ENCODE data around the gene ESYT3.
A peak's percentile ranks its signal among the peaks of the same experiment; 100 is the strongest.

ESYT3 gene

DNA sequence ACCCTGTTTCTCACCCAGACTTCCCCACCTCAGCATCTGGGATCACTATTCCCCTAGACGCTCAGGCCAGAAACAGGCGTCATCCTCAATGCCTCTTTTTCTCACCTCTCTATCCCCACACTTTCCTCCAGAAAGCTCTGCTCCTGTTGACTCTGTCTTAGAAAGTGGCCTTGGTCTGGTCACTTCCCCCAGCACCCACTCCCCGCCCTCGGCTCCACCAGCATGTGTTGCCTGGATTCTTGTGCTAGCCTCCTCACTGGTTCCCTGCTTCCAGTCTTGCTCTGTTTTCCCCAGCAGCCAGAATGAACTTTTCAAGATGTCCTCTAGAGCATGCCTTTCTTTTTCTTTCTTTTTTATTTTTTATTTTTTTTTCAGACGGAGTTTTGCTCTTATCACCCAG lies 39.7 kb upstream of the ESYT3 start:
- in situ Hi-C loops (cut with MboI; ENCODE audit: low pct_unique_long_range_greater_than_20kb, low sequenced_read_pairs, unreplicated experiment): no loop called here
- no peak for DNase-seq (ENCODE audit: low spot score)
- TF ChIP-seq, protein P1, sequence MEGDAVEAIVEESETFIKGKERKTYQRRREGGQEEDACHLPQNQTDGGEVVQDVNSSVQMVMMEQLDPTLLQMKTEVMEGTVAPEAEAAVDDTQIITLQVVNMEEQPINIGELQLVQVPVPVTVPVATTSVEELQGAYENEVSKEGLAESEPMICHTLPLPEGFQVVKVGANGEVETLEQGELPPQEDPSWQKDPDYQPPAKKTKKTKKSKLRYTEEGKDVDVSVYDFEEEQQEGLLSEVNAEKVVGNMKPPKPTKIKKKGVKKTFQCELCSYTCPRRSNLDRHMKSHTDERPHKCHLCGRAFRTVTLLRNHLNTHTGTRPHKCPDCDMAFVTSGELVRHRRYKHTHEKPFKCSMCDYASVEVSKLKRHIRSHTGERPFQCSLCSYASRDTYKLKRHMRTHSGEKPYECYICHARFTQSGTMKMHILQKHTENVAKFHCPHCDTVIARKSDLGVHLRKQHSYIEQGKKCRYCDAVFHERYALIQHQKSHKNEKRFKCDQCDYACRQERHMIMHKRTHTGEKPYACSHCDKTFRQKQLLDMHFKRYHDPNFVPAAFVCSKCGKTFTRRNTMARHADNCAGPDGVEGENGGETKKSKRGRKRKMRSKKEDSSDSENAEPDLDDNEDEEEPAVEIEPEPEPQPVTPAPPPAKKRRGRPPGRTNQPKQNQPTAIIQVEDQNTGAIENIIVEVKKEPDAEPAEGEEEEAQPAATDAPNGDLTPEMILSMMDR (IDR thresholded peaks at IDR 0.05; ENCODE audit: extremely low read depth, insufficient read depth, missing control alignments): no peak

DNA sequence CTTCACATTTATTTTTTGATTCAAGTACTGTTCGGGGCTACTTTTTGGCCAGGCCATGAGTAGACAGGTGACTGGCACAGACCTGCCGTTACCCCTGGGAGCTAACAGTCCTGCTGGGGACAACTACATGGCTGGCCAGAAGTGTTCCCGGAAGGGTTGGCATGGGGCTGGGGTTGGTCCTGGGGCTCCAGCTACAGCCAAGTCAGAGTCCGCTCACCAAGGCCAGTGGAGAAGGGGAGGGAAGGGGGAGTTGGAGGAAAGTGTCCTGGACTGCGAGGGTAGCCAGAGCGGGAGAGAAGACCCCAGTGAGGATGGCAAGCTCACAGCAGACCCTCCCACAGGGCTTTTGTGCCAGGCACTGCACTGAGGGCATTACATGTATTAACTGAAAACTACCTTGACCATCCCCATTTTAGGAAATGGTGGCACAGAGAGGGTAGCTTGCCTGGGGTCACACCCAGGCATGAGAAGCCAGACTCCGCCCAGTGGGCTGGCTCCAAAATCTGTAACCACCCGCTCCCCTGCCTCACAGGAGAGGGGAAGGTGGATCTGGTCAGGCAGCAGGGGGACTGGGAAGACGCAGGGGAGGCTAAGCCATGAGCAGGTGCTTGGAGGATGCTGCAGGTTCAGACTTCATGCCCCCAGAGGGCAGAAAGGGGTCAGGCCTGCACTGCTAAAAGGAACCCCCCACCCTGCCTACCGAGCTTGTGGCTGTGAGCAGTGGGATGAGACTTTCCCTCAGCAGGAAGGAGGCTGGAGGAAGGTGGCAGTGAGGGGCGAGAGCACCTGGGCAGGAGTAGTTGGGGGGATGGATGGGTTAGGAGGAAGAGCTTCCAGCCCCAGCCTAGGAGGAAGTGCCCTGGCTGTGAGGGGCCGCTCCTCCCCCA lies 38.3 kb upstream of the ESYT3 start:
- in situ Hi-C loops (cut with MboI; ENCODE audit: low pct_unique_long_range_greater_than_20kb, low sequenced_read_pairs, unreplicated experiment): no loop called here
- no peak for DNase-seq (ENCODE audit: low spot score)
- TF ChIP-seq, protein P1 (IDR thresholded peaks at IDR 0.05; ENCODE audit: extremely low read depth, insufficient read depth, missing control alignments): no peak

DNA sequence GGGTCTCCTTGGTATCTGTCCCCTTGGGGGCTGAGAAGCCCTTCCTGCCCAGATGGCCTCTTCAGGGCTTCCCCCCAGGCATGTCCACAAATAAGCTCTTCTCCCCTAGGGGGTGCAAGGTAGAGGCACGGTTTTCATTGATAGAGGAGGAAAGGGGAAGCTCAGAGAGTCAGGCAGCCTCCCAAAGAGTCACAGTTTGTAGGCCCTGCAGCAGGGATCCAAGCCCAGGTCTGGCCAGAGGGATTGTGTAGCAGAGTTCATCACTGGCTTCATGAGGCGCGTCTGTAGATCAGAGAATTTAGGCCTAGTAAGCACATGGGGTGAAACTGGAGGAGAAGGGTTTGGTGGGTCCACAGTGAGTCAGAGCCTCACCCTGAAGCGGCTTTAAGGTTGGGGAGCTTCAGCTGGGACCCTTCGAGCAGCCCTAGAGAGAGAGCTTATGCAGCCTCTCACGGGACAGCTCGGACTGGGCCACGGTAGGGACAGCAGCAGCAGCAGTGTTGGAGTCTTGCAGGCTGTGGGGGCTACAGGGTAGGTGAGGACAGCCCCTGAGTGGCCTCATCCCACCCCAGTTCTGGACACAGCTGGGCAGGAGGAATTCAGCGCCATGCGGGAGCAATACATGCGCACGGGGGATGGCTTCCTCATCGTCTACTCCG lies 37.5 kb upstream of the ESYT3 start:
- TF ChIP-seq, protein P1 (IDR thresholded peaks at IDR 0.05; ENCODE audit: extremely low read depth, insufficient read depth, missing control alignments): no peak
- in situ Hi-C loops (cut with MboI; ENCODE audit: low pct_unique_long_range_greater_than_20kb, low sequenced_read_pairs, unreplicated experiment): no loop called here
- no peak for DNase-seq (ENCODE audit: low spot score)

DNA sequence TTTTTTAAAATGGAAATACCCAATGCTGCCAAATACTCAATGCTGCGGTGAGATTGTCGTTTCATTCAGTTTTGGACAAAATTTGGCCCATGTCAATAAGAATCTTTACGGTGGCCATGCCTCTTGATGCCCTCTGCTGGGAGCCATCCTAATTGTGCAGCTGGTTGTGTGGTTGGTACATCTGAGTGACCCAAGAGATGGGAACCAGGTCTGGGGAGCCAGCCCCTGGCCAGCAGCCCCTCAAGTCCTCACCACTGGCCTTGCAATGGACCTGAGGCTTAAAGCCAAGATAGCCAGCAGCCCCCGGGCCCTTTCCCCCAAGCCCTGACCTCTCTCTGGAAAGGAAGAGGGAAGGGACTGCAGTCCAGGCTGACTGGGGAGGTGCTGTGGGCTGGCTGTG lies 36.4 kb upstream of the ESYT3 start:
- TF ChIP-seq, protein P1 (IDR thresholded peaks at IDR 0.05; ENCODE audit: extremely low read depth, insufficient read depth, missing control alignments): peak; percentile 19
- in situ Hi-C loops (cut with MboI; ENCODE audit: low pct_unique_long_range_greater_than_20kb, low sequenced_read_pairs, unreplicated experiment): no loop called here
- DNase-seq (ENCODE audit: low spot score): peak; percentile 25

DNA sequence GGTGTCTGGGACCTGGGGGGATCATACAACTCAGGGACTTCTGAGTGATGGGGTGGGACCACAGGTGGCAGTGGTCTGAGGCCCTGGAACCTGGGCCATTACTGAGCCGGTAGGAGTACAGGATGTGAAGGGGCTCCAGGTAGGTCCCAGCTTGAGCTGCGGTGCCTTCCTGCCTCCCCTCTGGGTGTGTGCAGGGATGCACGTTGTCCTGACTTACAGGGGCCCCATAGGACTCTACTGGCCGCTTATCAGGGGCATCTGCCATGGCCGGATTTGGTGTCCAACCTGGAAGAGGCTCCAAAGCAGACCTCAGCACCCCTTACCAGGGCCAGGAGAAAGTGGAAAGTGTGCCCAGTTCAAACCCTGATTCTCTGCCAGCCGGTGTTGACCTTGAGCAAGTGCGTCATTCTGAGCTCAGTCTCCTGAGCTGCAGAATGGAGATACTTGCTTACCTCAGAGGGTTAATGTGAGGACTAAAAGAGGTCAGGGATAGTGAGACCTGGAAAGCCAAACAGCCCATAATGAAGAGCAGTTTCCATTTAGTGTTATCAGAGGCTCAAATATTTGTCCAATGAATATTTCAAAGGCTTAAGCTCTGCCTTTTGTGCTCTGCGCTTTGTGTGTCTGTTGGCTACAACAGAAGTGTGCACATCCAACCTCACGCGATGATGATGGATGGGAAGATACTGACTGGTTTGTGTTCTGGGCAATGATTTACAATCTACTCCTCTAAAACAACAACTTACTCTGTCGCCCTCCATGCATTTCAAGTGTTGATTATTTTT lies 35.4 kb upstream of the ESYT3 start:
- in situ Hi-C loops (cut with MboI; ENCODE audit: low pct_unique_long_range_greater_than_20kb, low sequenced_read_pairs, unreplicated experiment): no loop called here
- TF ChIP-seq, protein P1 (IDR thresholded peaks at IDR 0.05; ENCODE audit: extremely low read depth, insufficient read depth, missing control alignments): no peak
- DNase-seq (ENCODE audit: low spot score): no peak

DNA sequence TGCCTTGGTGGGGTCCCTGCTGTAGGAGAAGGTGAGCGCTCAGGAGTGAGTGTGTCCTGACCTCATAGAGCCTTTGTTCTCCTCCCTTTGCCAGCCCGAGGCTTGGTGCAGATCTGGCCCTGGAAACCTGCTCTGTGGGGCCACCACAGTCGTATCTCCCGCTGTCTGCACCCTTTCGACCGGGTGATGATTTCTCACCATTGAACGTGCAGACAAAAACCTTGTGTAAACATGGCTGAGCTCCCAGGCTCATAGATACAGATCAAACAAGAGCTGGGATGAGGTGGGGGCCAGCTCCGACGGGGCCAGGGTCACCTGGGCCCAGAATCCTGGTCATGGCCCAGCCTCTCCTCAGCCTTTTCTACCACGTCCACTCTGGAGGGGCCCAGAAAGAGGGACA lies 34.6 kb upstream of the ESYT3 start:
- in situ Hi-C loops (cut with MboI; ENCODE audit: low pct_unique_long_range_greater_than_20kb, low sequenced_read_pairs, unreplicated experiment): no loop called here
- DNase-seq (ENCODE audit: low spot score): no peak
- TF ChIP-seq, protein P1 (IDR thresholded peaks at IDR 0.05; ENCODE audit: extremely low read depth, insufficient read depth, missing control alignments): no peak

All from GM13977 (cell line).